CD4-positive, alpha-beta T cell treated with Interleukin-4 for 1 hour (primary cell): ENCODE results near the gene OOSP3.
"Not testable (repeated sequence)": the region's sequence is repeated elsewhere in the genome, so short reads cannot be mapped to it uniquely, and the experiment has no call there.

Experiments
- DNase-seq, 2 donors: peaks; one replicate each; pipeline ENCODE4 v3.0.0-alpha.2; 2020 to 2022

OOSP3 gene

DNA sequence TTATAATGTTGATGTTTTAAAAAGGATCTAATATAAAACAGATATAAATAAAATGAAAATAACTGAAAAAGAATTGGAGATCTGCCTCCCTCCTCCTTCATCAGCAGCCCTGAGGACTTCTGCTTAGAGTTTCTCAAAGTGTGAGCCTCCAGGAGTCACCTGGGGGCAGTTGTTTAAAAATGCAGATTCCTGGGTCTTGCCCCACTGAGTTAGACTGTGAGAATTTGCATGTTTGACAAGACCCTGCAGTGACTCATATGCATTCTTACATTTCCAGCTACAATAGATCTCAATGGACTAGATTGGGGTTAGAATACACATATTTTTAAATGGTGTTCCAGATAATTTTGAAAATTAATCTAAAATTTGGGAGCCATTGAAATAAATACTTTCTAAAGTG, 798 bp upstream of the OOSP3 start:
- DNase-seq = no peak

DNA sequence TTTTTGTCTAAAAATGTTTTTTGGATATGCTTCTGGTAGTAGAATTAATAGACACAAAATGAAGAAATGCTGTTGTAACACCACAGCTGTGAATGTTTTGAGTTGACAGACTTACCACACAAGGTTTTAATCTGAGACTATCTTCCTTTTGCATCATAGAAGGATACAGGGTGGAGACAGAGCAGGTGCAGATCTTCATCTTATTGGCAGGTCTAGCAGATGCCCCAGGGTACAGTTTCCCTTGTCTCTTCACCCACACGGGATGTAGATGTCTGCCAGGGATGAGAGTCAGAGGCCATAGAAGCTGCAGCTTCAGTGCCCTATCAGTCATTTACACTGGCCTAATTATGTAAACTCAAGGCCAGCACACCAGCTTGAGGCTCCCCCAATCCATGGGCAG, 985 bp downstream of the OOSP3 start:
- no peak for DNase-seq

DNA sequence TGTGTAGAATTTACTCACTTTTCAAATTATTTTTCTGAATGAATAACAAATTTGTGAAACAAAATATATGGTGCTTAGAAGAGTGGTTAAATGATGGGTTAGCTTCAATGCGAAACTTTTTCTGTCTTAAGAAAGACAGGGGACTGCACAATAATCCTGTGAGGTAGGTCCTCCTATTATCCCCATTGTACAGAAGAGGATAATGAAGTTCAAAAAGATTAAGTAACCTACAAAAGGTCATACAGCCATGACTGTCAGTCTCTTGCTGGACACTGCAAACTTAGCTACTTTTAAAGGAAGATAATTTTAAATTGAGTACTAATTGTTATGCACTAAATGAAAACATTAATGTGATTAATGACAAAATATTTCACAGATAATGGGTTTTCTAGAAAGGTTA, 5.0 kb downstream of the OOSP3 start:
- no peak for DNase-seq

DNA sequence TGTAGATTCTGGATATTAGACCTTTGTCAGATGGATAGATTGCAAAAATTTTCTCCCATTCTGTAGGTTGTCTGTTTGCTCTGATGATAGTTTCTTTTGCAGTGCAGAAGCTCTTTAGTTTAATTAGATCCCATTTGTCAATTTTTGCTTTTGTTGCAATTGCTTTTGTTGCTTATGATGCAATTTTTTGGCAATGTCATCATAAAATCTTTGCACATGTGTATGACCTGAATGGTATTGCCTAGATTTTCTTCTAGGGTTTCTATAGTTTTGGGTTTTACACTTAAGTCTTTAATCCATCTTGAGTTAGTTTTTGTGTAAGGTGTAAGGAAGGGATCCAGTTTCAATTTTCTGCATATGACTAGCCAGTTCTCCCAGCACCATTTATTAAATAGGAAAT, 8.6 kb downstream of the OOSP3 start:
- not testable (repeated sequence) for DNase-seq

DNA sequence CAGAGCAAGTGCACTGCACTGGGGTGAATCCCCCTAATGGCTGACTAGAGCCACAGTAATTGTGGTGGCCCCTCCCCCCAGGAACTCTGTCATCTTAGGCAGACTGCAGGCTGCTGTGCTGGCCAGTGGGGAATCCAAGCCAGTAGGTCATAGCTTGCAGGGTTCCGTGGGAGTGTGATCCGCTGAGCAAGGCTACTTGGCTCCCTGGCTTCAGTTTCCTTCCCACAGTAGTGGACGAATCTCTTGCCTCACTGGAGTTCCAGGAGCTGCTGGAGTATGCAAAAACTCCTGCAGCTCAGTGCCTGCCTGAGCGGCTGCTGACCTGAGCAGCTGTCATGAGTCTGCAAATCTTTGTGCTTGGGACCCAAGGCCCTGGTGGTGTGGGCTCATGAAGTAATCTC, 13.2 kb downstream of the OOSP3 start:
- no peak for DNase-seq

DNA sequence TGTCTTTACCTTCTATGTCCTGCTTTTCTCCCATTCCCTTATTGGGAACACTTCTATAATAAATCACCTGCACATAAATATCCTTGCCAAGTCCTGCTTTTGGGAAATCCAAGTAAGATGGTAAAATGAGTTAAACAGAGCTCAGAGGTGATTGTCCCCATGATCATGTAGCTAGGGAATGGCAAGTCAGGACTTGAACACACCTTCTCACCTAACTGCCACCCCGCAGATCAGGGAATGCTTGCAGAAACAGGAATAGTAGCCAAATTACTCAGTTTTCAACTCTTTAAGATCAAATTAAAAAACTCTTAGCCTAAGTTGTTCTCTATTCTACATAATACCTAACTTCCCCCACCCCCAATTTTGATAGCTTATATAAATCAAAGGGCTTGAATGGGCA, 16.0 kb downstream of the OOSP3 start:
- DNase-seq = no peak

DNA sequence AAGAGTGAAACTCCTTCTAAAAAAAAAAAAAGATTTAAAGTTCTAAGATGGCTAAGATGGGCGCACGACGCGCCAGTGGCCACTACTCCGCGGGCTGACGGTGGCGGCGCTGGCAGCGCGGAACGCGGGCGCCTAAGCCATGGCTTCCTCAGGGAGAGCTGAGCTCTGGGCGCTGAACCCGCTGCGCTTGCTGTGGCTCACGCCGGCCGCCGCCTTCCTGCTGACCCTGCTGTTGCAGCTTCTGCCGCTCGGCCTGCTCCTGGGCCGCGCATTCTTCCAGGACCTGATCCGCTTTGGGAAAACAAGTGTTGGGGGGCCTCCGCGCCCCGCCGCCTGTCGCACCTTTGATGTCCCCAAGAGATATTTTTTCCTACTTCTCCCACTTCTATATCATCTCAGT, 19.5 kb downstream of the OOSP3 start:
- no peak for DNase-seq

DNA sequence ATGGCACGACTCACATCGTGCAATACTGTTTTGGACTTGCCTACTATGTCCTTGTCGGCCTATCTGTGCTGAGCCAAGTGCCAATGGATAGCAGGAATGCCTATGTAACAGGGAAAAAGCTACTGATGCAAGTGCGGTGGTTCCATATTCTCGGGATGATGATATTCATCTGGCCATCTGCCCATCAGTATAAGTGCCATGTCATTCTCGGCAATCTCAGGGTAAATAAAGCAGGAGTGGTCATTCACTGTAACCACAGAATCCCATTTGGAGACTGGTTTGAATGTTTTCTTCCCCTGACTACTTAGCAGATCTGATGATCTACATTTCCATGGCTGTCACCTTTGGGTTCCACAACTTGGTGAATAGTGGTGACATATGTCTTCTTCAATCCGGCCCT, 20.1 kb downstream of the OOSP3 start:
- DNase-seq = no peak

DNA sequence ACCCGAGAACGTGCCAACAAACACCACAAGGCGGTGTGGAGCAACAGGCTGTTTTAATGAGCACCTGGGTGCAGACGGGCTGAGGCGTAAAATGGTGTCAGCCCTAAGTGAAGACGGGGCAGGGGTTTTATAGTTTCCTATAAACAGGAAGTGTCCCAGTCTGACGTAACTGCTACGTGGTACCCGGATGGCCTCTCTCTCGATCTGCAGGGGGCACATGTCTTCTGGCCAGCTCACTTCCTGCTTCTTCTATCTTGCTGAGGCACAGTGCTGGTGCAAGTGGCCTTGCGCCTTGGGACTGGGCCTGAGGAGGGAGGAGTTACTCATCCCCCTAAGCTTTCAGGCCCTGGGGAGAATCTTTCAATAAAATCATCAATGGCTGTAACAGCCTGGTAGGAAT, 20.9 kb downstream of the OOSP3 start:
- DNase-seq = no peak

DNA sequence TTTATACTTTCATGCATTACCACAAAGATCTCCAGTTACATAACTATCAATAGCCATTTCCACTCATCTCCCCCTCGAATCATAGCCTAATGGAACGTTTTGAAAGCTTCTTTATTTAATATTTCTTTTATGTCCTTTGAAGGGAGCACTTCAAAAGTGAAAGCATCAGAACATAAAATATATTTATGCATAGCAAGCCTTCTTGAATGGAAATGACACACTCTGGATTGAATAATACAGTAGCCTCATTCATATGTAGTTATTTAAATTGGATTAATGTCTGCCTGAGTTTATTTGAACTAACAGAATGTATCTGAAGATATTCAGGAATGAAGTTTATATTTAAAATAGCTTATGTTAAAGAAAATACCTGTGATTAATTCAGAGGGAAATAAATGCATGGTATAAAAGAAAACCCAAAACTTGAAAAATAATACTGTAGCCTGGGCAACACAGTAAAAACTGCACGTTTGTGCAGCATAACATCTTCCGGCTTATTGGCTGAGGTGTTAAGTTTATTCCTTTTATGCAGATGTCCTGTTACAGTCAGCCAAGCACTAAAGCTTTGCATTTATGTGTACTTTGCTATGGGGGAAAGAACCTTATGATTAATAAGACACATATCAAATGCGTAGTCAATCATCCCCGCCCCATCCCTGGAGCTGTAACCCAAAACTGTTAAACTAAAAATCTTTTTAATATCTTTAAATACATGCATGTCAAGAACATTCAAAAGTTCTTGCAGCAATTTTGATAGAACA, 22.0 kb downstream of the OOSP3 start:
- no peak for DNase-seq

DNA sequence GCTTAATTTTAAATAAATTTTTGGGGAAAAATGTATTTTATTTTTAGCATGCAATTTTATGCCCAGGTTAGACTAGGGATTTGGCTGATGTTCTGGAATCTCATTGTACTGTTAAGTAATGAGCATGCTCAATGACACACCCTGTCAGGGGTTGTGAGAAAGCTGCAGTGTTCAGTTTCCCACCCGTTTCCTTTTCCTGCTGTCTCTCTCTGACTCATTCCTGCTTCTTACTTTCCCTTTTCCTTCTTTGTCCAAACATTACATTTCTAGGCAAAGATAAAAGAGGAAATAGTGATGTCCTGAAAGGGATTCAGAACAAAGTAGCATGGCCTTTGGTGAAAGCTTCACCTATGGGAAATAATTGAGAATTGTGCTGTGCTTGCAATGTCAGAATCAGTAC, 22.7 kb downstream of the OOSP3 start:
- DNase-seq = no peak

DNA sequence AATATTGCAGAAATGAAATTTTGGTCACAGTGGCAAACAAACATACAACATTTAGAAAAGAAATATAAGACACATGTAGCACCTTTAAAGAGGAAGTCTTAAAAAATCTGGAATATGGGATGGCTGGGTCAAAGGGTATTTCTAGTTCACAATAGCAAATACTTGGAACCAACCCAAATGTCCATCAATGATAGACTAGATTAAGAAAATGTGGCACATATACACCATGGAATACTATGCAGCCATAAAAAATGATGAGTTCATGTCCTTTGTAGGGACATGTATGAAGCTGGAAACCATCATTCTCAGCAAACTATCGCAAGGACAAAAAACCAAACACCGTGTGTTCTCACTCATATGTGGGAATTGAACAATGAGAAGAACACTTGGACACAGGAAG, 25.0 kb downstream of the OOSP3 start:
- DNase-seq = not testable (repeated sequence)

DNA sequence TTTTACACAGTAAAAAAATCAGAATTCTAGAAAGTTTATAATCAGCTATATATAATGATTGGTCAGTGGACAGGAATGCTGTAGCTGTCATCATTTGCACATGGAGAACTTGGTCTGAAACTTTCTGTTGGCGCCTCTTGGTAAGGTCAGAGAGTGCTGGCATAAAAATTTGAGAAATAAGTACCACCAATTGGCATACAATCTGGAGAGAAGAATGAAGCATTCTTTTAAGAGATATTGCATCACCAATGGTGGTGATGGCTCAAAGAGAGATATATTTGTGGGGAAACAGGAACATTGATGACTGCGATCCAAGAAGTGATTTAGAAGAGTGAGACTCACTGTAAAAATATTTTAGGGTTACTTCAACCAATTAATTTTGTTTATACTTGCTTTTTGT, 39.9 kb downstream of the OOSP3 start:
- no peak for DNase-seq

DNA sequence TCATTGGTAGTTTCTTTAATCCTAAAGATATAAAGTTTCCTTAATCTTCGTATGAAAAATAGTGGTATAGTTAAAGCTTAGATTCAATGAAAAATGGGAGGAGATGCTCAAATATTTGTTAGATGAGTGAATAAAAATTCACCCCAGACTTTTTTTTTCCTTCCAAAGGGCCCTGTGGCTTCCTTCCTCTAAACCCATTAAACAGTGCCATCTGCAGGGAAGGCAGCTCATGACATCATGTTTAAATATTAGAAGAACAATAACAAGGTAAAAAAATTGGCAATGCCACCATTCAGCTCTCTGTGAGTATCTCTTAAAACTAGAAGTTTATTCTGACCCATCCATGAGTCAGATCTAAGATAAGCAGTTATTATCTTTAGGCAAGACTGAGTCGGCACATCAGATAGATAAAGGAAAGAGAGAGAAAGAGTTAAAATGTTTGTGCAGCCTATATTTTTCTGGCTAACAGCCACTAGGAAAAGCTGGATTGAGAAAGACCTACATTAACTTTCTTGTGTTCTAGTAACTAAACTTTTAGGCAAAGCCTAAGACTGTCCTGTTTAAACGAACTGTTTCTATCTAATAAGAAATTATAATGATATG, 40.5 kb downstream of the OOSP3 start:
- peak in 1 of 2 donors; percentile 37 for DNase-seq

DNA sequence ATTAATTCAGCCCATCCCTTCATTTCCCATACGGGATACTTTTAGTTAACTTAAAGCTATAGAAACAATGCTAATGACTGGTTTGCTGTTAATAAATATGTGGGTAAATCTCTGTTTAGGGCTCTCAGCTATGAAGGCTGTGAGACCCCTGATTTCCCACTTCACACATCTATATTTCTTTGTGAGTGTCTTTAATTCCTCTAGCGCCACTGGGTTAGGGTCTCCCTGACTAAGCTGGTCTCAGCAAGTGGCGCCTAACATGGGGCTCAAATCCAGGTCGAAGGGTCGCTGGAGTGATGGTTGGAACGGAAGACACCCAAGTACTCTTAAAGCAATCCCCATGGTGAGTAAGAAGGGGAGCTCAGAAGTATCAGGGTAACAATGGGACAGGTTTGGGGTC, 45.2 kb downstream of the OOSP3 start:
- no peak for DNase-seq

DNA sequence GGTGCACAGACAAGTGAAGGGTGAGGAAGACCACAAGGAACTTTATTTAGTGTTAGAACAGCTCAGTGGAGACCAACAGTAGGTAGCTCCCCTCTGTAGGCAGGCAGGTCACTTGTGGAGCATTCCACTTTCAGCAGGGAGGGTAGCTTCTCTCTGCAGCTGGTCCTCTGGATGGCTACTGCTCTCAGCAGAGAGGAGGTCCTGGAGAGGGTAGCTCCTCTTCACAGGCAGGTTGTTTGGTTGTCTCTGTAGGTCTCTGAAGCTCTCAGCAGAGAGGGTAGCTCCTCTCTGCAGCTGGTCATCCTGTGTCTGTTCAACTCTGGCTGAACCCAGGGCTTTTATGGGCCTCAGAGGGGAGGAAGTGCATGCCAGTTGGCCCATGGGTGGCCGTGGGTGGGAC, 53.1 kb downstream of the OOSP3 start:
- DNase-seq = no peak

DNA sequence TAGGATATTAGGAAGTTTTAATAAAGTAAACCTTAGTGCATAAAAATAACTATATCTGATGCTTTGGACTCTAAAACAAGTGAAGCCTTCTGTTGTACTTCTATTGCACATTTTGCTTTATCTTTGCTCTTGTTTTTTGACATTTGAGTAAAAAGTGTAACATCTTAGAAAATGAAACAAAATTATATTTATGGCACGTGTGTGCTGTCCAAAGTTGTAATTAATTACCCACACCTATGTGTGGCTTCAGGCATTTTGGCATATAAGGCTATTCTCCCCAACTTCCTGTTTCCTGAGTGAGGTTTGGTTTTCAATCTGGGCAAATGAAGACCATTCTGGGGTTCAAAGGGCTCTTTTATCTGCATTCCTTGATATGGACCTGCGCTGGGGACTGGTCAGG, 59.5 kb downstream of the OOSP3 start, which contains the start of gene OOSP1:
TSS of gene OOSP1 (plus strand) at position 301 of the 400 bp plus-strand sequence. CDS start at position 324, 23 bp downstream.
- no peak for DNase-seq

DNA sequence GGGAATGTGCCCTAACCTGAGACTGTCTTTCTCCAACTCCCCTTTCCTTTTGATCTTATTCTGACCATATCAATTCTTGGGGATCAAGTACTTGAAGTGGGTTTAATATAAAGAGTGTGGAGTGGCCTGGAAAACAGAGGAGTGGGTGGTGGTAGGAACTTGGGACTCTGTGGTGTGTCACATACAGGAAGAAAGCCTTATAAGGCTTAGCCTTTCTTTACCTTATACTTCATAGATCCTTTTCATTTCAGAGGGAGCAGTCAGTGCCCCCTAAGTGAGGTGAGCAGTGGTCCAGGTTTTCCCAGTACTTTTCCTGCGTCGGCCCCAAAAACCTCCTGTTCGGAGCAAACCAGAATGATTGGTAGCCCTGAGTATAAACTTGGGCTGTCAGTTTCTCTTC, 60.1 kb downstream of the OOSP3 start:
- no peak for DNase-seq

DNA sequence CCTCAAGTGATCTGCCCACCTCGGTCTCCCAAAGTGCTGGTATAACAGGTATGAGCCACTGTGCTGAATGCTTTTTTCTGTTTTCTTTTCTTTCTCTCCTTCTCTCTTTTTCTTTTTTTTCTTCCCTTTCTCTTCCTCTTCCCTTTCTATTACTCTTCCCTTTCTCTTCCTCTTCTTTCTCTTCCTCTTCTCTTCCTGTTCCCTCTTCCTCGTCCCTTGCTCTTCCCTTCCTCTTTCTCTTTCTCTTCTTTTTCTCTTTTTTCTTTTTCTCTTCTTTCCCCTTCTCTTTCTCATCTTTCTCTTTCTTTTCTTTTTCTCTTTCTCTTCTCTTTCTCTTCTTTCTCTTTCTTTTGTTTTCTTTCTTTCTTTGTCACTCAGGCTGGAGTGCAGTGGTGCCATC, 60.9 kb downstream of the OOSP3 start:
- no peak for DNase-seq

DNA sequence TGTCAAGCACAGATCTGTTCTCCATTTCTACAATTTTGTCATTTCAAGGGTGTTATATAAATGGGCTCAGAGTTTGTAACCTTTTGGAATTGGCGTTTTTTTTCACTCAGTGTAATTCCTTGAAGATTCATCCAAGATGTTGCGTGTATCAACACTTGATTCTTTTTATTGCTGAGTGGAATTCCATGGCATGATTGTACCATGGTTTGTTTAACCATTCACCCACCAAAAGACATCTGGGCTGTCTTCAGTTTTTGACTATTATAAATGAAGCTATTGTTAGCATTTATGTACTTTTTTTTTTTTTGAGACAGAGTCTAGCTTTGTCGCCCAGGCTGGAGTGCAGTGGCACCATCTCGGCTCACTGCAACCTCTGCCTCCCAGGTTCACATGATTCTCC, 62.5 kb downstream of the OOSP3 start:
- no peak for DNase-seq

DNA sequence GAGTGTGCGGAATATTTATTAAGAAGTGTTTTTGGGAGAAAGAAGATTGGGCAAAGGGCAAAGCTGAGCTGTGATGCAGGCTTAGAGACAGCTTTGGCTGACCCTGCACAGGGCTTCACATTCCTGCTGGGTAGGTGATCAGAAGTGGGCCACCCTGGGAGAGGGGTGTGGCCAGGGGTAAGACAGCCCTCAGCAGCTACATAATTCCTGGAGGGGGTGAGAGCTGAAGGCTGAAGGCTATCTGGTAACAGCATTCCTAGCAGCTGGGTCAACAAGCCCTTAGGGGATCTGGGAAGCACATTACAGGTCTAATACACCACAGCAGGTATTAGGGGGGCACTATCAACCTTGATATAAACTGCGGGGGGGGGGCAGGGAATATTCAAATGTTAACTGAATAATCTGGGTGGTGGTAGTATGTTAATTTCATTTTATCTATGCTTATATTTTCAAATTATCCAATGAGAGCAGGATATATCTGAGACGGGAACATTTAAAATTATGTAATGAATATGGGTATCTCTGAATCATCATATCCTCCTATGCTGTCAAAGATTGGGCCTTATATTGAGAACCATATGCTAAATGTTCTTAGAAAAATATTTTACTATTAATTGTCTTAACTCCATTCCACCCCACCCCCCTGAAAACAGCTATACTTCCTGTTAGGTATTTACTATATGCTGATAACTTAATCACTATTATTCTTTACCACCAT, 65.6 kb downstream of the OOSP3 start:
- no peak for DNase-seq

DNA sequence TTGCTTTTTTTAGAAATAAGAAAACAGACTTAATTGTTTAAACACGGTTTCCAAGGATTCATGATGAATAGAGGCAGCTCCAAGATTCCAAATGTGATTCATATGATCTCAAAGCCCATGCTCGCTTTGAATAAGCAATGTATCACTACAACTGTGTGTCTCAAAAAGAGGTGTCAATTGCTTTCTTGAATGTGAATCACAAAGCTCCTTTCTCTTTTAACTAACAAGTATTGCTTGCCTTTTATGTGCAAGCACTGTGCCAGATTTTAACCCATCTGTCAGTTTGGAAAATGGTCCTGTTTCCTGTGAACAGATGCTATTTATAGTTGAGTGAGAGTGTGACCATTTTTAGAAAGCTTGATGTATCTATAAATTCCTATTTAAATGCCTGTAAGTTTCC, 66.1 kb downstream of the OOSP3 start:
- no peak for DNase-seq
